HFFc6 (cell line): ENCODE measurements around the gene PROC. TPM values are rescaled to one million over a fixed set of nuclear protein-coding genes. Genes with fewer than 3 reads are reported as not detected.

Experiments
- DNase-seq: peaks from one replicate; pipeline ENCODE4 v3.0.0-alpha.2; 2018
- H3K27ac Mint-ChIP-seq: 2 replicates; pipeline ENCODE4 v1.8.0; 2020; ENCODE audit warnings: mild to moderate bottlenecking, mixed read lengths
- H3K27me3 Mint-ChIP-seq: 2 replicates; pipeline ENCODE4 v1.8.0; 2021; ENCODE audit warnings: mild to moderate bottlenecking, moderate library complexity, mixed read lengths; ENCODE audit not compliant: insufficient read depth
- H3K36me3 Mint-ChIP-seq: 2 replicates; pipeline ENCODE4 v1.8.0; 2021; ENCODE audit warnings: low read depth, mixed read lengths
- H3K4me1 Mint-ChIP-seq: 2 replicates; pipeline ENCODE4 v1.8.0; 2020; ENCODE audit warnings: low read depth, mixed read lengths
- H3K4me3 Mint-ChIP-seq: 2 replicates; pipeline ENCODE4 v1.8.0; 2020; ENCODE audit warnings: mild to moderate bottlenecking, moderate library complexity, mixed read lengths
- H3K9me3 Mint-ChIP-seq: 2 replicates; pipeline ENCODE4 v1.8.0; 2020; ENCODE audit warnings: mild to moderate bottlenecking, mixed read lengths
- long read RNA-seq: library from polyadenylated mRNA; unstranded; transcript quantifications from one replicate; pipeline ENCODE4 v2.0.0, GENCODE V29; 2019
- total RNA-seq, 6 experiments: library from RNA; stranded (reverse); fragmentation: NEBNext Ultra II Directional; extraction: Animal tissue kit (Norgen Biotek cat#: 25700); gene quantifications; 2 replicates in 1 of 6; 3 replicates in 5 of 6; pipeline ENCODE4 v1.2.3, GENCODE V29; 2021
- TF ChIP-seq, protein P1 (sequence below): fragments of 200-600 bp; sonication (generic); IDR thresholded peaks from 2 replicates; pipeline ENCODE4 v1.5.0; 2021; ENCODE audit warnings: antibody characterized with exemption, mild to moderate bottlenecking

PROC gene
- total RNA-seq: not detected
- long read RNA-seq: 0 reads

GRCh38 chr2:127418300-127419111 lies at the start of gene PROC:
Gene PROC, plus strand, starts transcription at chr2:127418427. Its CDS starts 1,516 bp downstream, at chr2:127419943.
- Mint-ChIP-seq H3K4me1 (peaks cover 15% of the 10 kb centered on the region), H3K27me3 (peaks cover 7% of the 10 kb centered on the region; the same call in 1 of the 2 replicates), H3K36me3 (no peaks in the 10 kb centered on the region), H3K9me3 (no peaks in the 10 kb centered on the region), H3K4me3 (no peak within 1 kb of the TSS), H3K27ac (no peak within 1 kb of the TSS)
- DNase-seq: no peak
- TF ChIP-seq, protein P1, sequence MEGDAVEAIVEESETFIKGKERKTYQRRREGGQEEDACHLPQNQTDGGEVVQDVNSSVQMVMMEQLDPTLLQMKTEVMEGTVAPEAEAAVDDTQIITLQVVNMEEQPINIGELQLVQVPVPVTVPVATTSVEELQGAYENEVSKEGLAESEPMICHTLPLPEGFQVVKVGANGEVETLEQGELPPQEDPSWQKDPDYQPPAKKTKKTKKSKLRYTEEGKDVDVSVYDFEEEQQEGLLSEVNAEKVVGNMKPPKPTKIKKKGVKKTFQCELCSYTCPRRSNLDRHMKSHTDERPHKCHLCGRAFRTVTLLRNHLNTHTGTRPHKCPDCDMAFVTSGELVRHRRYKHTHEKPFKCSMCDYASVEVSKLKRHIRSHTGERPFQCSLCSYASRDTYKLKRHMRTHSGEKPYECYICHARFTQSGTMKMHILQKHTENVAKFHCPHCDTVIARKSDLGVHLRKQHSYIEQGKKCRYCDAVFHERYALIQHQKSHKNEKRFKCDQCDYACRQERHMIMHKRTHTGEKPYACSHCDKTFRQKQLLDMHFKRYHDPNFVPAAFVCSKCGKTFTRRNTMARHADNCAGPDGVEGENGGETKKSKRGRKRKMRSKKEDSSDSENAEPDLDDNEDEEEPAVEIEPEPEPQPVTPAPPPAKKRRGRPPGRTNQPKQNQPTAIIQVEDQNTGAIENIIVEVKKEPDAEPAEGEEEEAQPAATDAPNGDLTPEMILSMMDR: no peak

DNA sequence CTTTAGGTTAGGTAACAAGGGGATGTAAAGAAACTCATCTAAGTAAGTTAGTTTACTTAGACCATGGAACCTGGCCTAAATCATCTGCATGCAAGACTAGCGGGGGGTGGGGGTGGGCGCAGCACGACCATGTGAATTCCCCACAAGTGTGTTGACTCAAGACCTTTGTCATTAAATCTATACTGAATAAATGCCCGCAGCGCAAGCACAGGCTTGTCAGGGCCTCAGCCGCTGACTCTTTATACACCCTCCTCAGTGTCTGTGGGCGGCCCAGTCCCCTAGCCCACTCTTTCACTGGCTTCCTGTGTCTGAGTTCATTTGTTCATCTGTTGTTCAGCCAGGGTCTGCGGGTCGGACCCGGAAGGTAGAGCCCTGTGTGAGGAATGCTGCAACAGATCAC lies 48.2 kb upstream of the PROC start:
- Mint-ChIP-seq H3K27ac (no peak overlapping the region), H3K27me3 (no peaks in the 10 kb centered on the region), H3K4me1 (peaks cover 12% of the 10 kb centered on the region), H3K36me3 (peaks cover 26% of the 10 kb centered on the region), H3K9me3 (peaks cover 11% of the 10 kb centered on the region; the same call in 1 of the 2 replicates), H3K4me3 (no peak overlapping the region)
- TF ChIP-seq, protein P1: no peak
- DNase-seq: no peak

DNA sequence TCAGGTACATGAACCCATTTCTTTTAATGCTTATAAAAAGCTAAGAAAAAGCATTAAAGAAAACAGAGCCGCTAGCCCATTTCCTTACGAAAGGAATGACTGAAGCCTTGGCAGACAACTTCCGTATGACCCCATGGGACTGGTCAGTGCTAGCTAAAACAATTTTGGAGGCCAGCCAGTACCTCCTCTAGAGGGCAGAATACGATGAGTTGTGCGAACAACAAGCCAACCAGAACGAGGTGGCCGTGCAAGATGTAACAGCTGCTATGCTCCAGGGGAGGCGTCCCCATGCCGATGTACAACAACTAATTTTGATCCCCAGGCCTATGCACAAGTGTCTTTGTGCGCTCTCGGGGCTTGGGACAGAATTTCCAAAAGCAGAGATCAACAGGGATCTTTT lies 47.2 kb upstream of the PROC start:
- DNase-seq: no peak
- H3K27ac Mint-ChIP-seq: no peak overlapping the region

DNA sequence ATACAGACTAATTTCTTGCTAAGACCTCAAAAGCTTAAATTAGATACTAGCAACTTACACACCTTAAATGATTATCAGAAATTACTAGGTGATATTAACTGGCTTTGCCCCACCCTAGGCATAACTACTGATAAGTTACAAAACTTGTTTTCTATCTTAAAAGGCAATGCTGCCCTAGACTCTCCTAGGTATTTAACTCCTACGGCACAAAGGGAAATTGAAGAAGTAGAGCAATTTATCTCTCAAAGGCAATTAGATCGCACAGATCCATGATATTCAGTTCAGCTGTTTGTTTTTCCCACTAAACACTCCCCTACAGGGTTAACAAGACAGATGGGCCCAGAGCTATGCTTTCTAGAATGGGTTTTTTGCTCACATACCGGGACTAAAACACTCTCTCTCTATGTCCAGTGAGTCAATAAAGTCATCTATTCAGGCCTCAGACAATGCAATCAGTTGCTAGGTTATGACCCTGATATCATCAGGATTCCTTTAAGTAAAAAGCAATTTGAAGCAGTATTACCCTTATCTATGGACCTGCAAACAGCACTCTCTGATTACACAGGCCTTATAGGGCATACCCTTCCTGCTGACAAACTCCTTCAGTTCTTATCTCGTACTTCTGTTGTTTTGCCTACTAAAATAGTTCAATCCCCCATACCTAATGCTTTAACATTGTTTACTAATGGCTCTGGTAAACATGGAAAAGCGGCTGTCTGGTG lies 44.7 kb upstream of the PROC start:
- Mint-ChIP-seq H3K27me3 (no peaks in the 10 kb centered on the region), H3K27ac (no peak overlapping the region), H3K9me3 (peaks cover 11% of the 10 kb centered on the region; the same call in 1 of the 2 replicates), H3K4me3 (no peak overlapping the region), H3K4me1 (peaks cover 14% of the 10 kb centered on the region), H3K36me3 (peaks cover 31% of the 10 kb centered on the region)
- TF ChIP-seq, protein P1: no peak
- DNase-seq: no peak

More for the DNA sequence above, 47.2 kb upstream of the PROC start:
- Mint-ChIP-seq H3K9me3 (peaks cover 11% of the 10 kb centered on the region; the same call in 1 of the 2 replicates), H3K36me3 (peaks cover 31% of the 10 kb centered on the region), H3K27me3 (no peaks in the 10 kb centered on the region), H3K4me1 (peaks cover 2% of the 10 kb centered on the region), H3K4me3 (no peak overlapping the region)
- TF ChIP-seq, protein P1: no peak

- TF ChIP-seq, protein P1: no peak
- Mint-ChIP-seq H3K4me1 (peaks cover 28% of the 10 kb centered on the region), H3K4me3 (no peak overlapping the region), H3K36me3 (peaks cover 31% of the 10 kb centered on the region), H3K27me3 (no peaks in the 10 kb centered on the region), H3K9me3 (peaks cover 11% of the 10 kb centered on the region; the same call in 1 of the 2 replicates), H3K27ac (no peak overlapping the region)
- no peak for DNase-seq
These were observed 42.0 kb upstream of the PROC start for GRCh38 chr2:127376257-127376656.
